Esophagus (tissue), 2 donors: ENCODE data around the gene CASKIN2. TPM values are rescaled to one million over a fixed set of nuclear protein-coding genes. Genes with fewer than 3 reads are reported as not detected.

Source experiments
- H3K27ac ChIP-seq, 2 donors: one replicate each; pipeline ENCODE4 v1.5.1; 2013; ENCODE audit warnings: low read depth in 2 of 2, mild to moderate bottlenecking in 2 of 2, inconsistent platforms in 1 of 2, low read length in 1 of 2, moderate library complexity in 1 of 2
- H3K27me3 ChIP-seq, 2 donors: one replicate each; pipeline ENCODE4 v1.6.1; 2013; ENCODE audit warnings: low read length in 2 of 2, control low read depth in 1 of 2, mild to moderate bottlenecking in 1 of 2; ENCODE audit not compliant: insufficient read depth in 2 of 2, control insufficient read depth in 1 of 2
- H3K36me3 ChIP-seq, 2 donors: one replicate each; pipeline ENCODE4 v1.6.1; 2013; ENCODE audit warnings: low read length in 1 of 2; ENCODE audit not compliant: control insufficient read depth in 2 of 2, insufficient read depth in 2 of 2
- H3K4me1 ChIP-seq, 2 donors: one replicate each; pipeline ENCODE4 v1.6.1; 2013; ENCODE audit warnings: low read length in 1 of 2; ENCODE audit not compliant: control insufficient read depth in 2 of 2, insufficient read depth in 2 of 2
- H3K4me3 ChIP-seq, 2 donors: one replicate each; pipeline ENCODE4 v1.5.1; 2013; ENCODE audit warnings: low read length in 2 of 2, mild to moderate bottlenecking in 2 of 2, low read depth in 1 of 2, moderate library complexity in 1 of 2
- H3K9me3 ChIP-seq, 2 donors: one replicate each; pipeline ENCODE4 v1.6.1; 2013; ENCODE audit warnings: mild to moderate bottlenecking in 2 of 2, low read depth in 1 of 2, low read length in 1 of 2, moderate library complexity in 1 of 2; ENCODE audit not compliant: control insufficient read depth in 2 of 2, insufficient read depth in 1 of 2
- WGBS, 2 donors: extraction: QIAGEN DNeasy Blood & Tissue Kit; methylation state at CpG; one replicate each; pipeline ENCODE4 v1.1.7; 2013; 5-methylcytosine and 5-hydroxymethylcytosine counted together
- polyA plus RNA-seq, 2 donors: library from polyadenylated mRNA; stranded (reverse); fragments of 200-250 nt; gene quantifications; one replicate each; pipeline ENCODE4 v1.2.3, GENCODE V29; 2013
- donor health status: healthy with polysubstance abuse.
- donor health status: Bipolar disorder and iron deficiency.

Gene CASKIN2
- polyA plus RNA-seq, 2 donors = 6.3 to 10.5 TPM

- Histone ChIP-seq H3K36me3 (peaks cover 0 to 19% of the 10 kb centered on the region in 2 donors), H3K4me3 (no peak overlapping the region), H3K27me3 (no peaks in the 10 kb centered on the region), H3K4me1 (peaks cover 2 to 7% of the 10 kb centered on the region in 2 donors), H3K9me3 (no peaks in the 10 kb centered on the region), H3K27ac (no peak overlapping the region)
- 54 to 72% methylated on average over 15 of the region's 15 CpGs for WGBS, 2 donors
These were observed 19.8 kb upstream of the CASKIN2 start for GRCh38 chr17:75535119-75535537.

- 58 to 83% methylated on average over 7 of the region's 7 CpGs for WGBS, 2 donors
- Histone ChIP-seq H3K4me3 (no peak overlapping the region), H3K27me3 (no peaks in the 10 kb centered on the region), H3K36me3 (peaks cover 0 to 12% of the 10 kb centered on the region in 2 donors), H3K4me1 (peaks cover 0 to 6% of the 10 kb centered on the region in 2 donors), H3K27ac (peak overlapping the region; percentile 35 to 45), H3K9me3 (no peaks in the 10 kb centered on the region)
These were observed 16.4 kb upstream of the CASKIN2 start for GRCh38 chr17:75531721-75532072.

- H3K4me1 ChIP-seq = peaks cover 3 to 6% of the 10 kb centered on the region in 2 donors
- H3K9me3 ChIP-seq = no peaks in the 10 kb centered on the region
- H3K4me3 ChIP-seq = no peak overlapping the region
- peak overlapping the region; percentile 35 to 45 for H3K27ac ChIP-seq
- H3K36me3 ChIP-seq = peaks cover 0 to 12% of the 10 kb centered on the region in 2 donors
- H3K27me3 ChIP-seq = no peaks in the 10 kb centered on the region
- WGBS, 2 donors = 75 to 87% methylated on average over 19 of the region's 19 CpGs
These were observed 15.7 kb upstream of the CASKIN2 start for GRCh38 chr17:75530837-75531720.

- 36 to 50% methylated on average over 13 of the region's 13 CpGs for WGBS, 2 donors
- Histone ChIP-seq H3K27me3 (no peaks in the 10 kb centered on the region), H3K36me3 (peaks cover 0 to 10% of the 10 kb centered on the region in 2 donors), H3K4me1 (peaks cover 4 to 5% of the 10 kb centered on the region in 2 donors), H3K27ac (peak overlapping the region; percentile 86 to 89), H3K9me3 (no peaks in the 10 kb centered on the region), H3K4me3 (peak overlapping the region; percentile 67 to 69)
These were observed 11.4 kb upstream of the CASKIN2 start for GRCh38 chr17:75526555-75527270.

- Histone ChIP-seq H3K36me3 (peaks cover 0 to 8% of the 10 kb centered on the region in 2 donors), H3K27me3 (no peaks in the 10 kb centered on the region), H3K27ac (peak overlapping the region; percentile 86 to 89), H3K4me3 (peak overlapping the region; percentile 67 to 69), H3K9me3 (no peaks in the 10 kb centered on the region), H3K4me1 (peaks cover 2 to 5% of the 10 kb centered on the region in 2 donors)
- 1 to 2% methylated on average over 57 to 60 of the region's 60 CpGs for WGBS, 2 donors
These were observed 10.6 kb upstream of the CASKIN2 start for GRCh38 chr17:75525806-75526554.

DNA sequence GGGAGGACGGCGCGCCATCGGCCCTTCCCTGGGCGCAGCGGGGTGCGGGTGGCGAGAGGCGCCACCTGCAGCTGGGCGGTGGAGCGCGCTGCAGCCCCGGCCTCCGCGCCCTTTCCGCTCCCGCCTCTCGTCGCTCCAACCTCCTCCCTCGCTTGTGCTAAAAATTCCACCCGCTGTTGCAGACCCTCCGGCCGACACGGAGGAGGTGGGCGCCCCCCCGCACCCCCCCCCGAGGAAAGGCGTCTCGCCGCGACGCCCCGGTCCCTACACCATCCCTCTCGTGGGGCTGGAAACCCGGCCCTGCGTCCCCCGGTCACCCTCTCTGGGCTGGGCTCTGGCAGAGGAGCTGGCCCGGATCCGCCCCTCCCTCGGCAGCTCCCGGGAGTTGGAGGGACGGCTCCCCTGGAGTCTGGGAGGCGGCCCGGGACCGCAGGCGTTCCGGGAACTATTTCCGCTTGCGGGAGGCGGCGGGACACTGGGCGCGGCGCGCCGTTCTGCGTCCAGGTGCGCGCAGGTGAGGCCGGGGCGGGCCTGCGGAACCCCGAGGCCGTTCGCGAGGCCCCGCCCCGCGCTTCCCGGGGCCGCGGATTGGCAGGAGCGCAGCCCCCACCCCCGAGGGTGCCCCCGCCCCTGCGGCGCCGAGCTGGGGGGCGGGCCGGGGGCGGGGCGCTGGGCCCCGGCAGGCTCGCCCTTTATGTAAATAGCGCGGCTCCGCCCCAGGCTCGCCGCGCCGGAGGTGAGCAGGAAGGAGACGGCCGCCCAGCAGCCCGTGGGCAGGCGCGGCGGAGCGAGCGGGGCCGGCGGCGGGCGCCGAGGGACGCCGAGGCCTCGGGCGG is 9.9 kb upstream of the CASKIN2 start, which contains the start of gene LLGL2:
Gene LLGL2, plus strand, starts transcription at position 728 of the 836 bp plus-strand sequence. CDS start 17,730 bp downstream, outside the sequence.
- WGBS, 2 donors = 0 to 1% methylated on average over 70 to 108 of the region's 108 CpGs
- Histone ChIP-seq H3K9me3 (no peaks in the 10 kb centered on the region), H3K4me3 (peak within 1 kb of the TSS; percentile 69 to 72), H3K36me3 (peaks cover 0 to 7% of the 10 kb centered on the region in 2 donors), H3K4me1 (peaks cover 0 to 5% of the 10 kb centered on the region in 2 donors), H3K27ac (peak within 1 kb of the TSS; percentile 96 to 98), H3K27me3 (no peaks in the 10 kb centered on the region)

DNA sequence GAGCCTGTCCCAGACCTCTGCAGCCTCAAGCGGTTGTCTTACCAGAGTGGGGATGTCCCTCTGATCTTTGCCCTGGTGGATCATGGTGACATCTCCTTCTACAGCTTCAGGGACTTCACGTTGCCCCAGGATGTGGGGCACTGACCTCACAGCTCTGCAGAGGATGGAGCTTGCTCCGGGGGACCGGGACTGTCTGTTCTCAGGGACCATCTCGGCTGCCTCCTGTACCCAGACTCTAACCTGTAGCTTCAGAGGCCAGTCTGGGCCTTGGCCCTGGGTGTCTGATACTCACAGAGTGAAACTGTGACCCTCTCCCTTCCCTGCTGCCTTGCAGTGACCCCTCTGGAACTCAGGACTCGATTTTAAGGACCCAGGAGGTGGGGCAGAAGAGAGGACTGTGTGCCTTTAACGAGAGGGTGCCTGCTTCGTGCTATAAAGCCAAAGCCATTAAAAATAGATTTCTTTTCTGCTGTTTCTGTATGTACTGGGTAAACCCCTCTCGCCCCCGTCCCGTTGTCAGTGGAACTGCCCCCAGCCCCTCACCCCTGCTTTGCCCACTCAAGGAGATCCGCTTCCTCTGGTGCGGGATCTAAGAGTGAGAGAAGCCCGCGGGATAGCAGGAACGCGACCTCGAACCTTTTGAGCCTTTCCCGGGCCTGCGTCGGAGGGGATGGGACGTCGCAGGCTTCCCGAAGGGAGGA is 9.1 kb upstream of the CASKIN2 start:
- H3K27ac ChIP-seq = peak overlapping the region; percentile 96 to 98
- peaks cover 0 to 4% of the 10 kb centered on the region in 2 donors for H3K36me3 ChIP-seq
- no peaks in the 10 kb centered on the region for H3K9me3 ChIP-seq
- H3K27me3 ChIP-seq = no peaks in the 10 kb centered on the region
- peaks cover 0 to 5% of the 10 kb centered on the region in 2 donors for H3K4me1 ChIP-seq
- 23 to 24% methylated on average over 23 to 24 of the region's 24 CpGs for WGBS, 2 donors
- peak overlapping the region; percentile 69 to 72 for H3K4me3 ChIP-seq

DNA sequence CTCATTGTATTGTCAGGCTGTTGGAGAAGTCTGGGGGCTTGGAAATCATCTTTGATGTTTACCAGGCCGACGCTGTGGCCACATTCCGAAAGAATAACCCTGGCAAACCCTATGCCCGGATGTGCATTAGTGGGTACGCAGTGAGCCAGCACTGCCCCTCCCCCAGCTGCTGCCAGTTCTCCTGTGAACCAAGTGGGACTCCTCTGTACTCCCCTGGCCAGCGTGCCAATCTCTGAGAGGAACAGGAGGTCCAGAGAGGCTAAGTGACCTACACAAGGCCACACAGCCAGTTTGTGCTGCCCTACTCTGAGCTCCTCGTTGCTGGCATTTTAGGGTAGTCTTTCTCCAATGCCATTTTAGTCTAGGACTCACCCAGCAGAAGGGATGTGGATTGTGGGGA is 8.3 kb upstream of the CASKIN2 start:
- H3K4me1 ChIP-seq = peaks cover 0 to 5% of the 10 kb centered on the region in 2 donors
- H3K9me3 ChIP-seq = no peaks in the 10 kb centered on the region
- H3K27me3 ChIP-seq = no peaks in the 10 kb centered on the region
- H3K27ac ChIP-seq = no peak overlapping the region
- 91 to 92% methylated on average over 7 of the region's 7 CpGs for WGBS, 2 donors
- H3K4me3 ChIP-seq = no peak overlapping the region
- H3K36me3 ChIP-seq = peaks cover 0 to 6% of the 10 kb centered on the region in 2 donors
